ENCODE measurements around the gene CNPY3.

GRCh38 chr6:42889815-42890214 is 39.5 kb upstream of the CNPY3 start:
- TF ChIP-seq NR3C1 (CRISPR knock-in tag; IDR thresholded peaks at IDR 0.05) (no peak), BCL3 (CRISPR knock-in tag; IDR thresholded peaks at IDR 0.05) (no peak), ATF3 (CRISPR knock-in tag; IDR thresholded peaks at IDR 0.05) (no peak), ZNF331 (CRISPR knock-in tag; IDR thresholded peaks at IDR 0.05) (no peak), SMARCE1 (IDR thresholded peaks at IDR 0.05; ENCODE audit: borderline replicate concordance) (no peak), CTCF (CRISPR knock-in tag; IDR thresholded peaks at IDR 0.05) (no peak), MAX (IDR thresholded peaks at IDR 0.05) (no peak), USF2 (IDR thresholded peaks at IDR 0.05; ENCODE audit: low read depth, low read length) (no peak), USF2 (CRISPR knock-in tag; IDR thresholded peaks at IDR 0.05; ENCODE audit: borderline replicate concordance) (no peak), HNF4A (CRISPR knock-in tag; IDR thresholded peaks at IDR 0.05) (no peak), ZNF713 (CRISPR knock-in tag; IDR thresholded peaks at IDR 0.05) (no peak), ZNF432 (CRISPR knock-in tag; IDR thresholded peaks at IDR 0.05; ENCODE audit: borderline replicate concordance) (no peak), KDM1A (CRISPR knock-in tag; IDR thresholded peaks at IDR 0.05) (no peak), NFIC (IDR thresholded peaks at IDR 0.05; ENCODE audit: low read length) (no peak)
